COR-L47 (cell line): ENCODE data around the gene FHIT.

ENCODE experiments used
- DNase-seq: peaks from one replicate; lab custom pipeline; 2025; lab: John Stamatoyannopoulos, UW

The FHIT gene

GRCh38 chr3:59710554-59710953, 1540.7 kb downstream of the FHIT start:
- DNase-seq = no peak

GRCh38 chr3:59709702-59710553, 1541.3 kb downstream of the FHIT start:
- no peak for DNase-seq

GRCh38 chr3:59708202-59708601, 1543.0 kb downstream of the FHIT start:
- no peak for DNase-seq

GRCh38 chr3:59704292-59704691, 1547.0 kb downstream of the FHIT start:
- no peak for DNase-seq

- no peak for DNase-seq
Observed at GRCh38 chr3:59699648-59700320, 1551.5 kb downstream of the FHIT start.
